Esophagus muscularis mucosa (tissue), 4 donors: ENCODE data around the gene MRPS11. TPM values are rescaled to one million over a fixed set of nuclear protein-coding genes. Genes with fewer than 3 reads are reported as not detected.

Experiments
- DNase-seq: peaks from one replicate; pipeline ENCODE4 v3.0.0-alpha.2; 2017; ENCODE audit errors: extremely low spot score
- H3K27ac ChIP-seq, 4 donors: fragments of 200-600 bp; sonication (generic); replicated peaks in 1 of 4; 1 replicate in 3 of 4; 2 replicates in 1 of 4; pipeline ENCODE4 v1.5.1; 2016 to 2019; ENCODE audit warnings: mild to moderate bottlenecking in 1 of 4
- H3K27me3 ChIP-seq, 4 donors: fragments of 200-600 bp; sonication (generic); one replicate each; pipeline versions ENCODE4 v1.5.1 to v1.6.0; 2016 to 2019
- H3K36me3 ChIP-seq, 4 donors: fragments of 200-600 bp; sonication (generic); one replicate each; pipeline ENCODE4 v1.5.1; 2016 to 2019
- H3K4me1 ChIP-seq, 4 donors: fragments of 200-600 bp; sonication (generic); one replicate each; pipeline ENCODE4 v1.5.1; 2016 to 2019
- H3K4me3 ChIP-seq, 4 donors: fragments of 200-600 bp; sonication (generic); 1 replicate in 2 of 4; 2 replicates in 2 of 4; pipeline ENCODE4 v1.5.1; 2016 to 2019; ENCODE audit warnings: mild to moderate bottlenecking in 4 of 4, moderate library complexity in 1 of 4
- H3K9me3 ChIP-seq, 4 donors: fragments of 200-600 bp; sonication (generic); 1 replicate in 3 of 4; 2 replicates in 1 of 4; pipeline ENCODE4 v1.5.1; 2016 to 2019
- CTCF ChIP-seq, 3 experiments: fragments of 200-600 bp in 2 of 3; fragments of 450-650 bp in 1 of 3; sonication (generic) in 2 of 3; IDR thresholded peaks; one replicate each; pipeline ENCODE4 v1.5.1; 2017 to 2019; ENCODE audit warnings: antibody characterized with exemption in 3 of 3, mild to moderate bottlenecking in 2 of 3, moderate library complexity in 1 of 3
- EP300 ChIP-seq: sonication (generic); formaldehyde crosslinking; IDR thresholded peaks from one replicate; pipeline ENCODE4 v1.6.1; 2017; ENCODE audit warnings: antibody characterized with exemption
- POLR2A ChIP-seq: fragments of 450-650 bp; IDR thresholded peaks from one replicate; pipeline ENCODE4 v1.6.1; 2017; ENCODE audit warnings: antibody characterized with exemption, moderate library complexity, mild to moderate bottlenecking, low read depth
- POLR2AphosphoS5 ChIP-seq, 2 donors: sonication (generic); formaldehyde crosslinking; IDR thresholded peaks; one replicate each; pipeline ENCODE4 v1.6.1; 2017; ENCODE audit warnings: antibody characterized with exemption in 2 of 2
- WGBS: methylation state at CpG from one replicate; pipeline ENCODE4 v1.1.5; 2018; 5-methylcytosine and 5-hydroxymethylcytosine counted together
- intact Hi-C: fragments of 100-400 bp; cut with DNase I; formaldehyde crosslinking; loops from one replicate; pipeline ENCODE4 v1.15.1; 2023
- total RNA-seq, 4 donors: library from RNA; depleted of rRNA; stranded (reverse); fragments of >200 nt; gene quantifications; one replicate each; pipeline versions ENCODE4 v1.1.0 to v1.2.1, GENCODE V29; 2016

MRPS11 gene
- total RNA-seq, 4 donors from 2014 or later, result 25.7 to 44.9 (median 34.2) TPM

- intact Hi-C loops, result no loop called here
- H3K4me3 ChIP-seq, result no peak overlapping the region
These were observed 13.3 kb upstream of the MRPS11 start for GRCh38 chr15:88454236-88454635.

GRCh38 chr15:88454867-88455810, 12.4 kb upstream of the MRPS11 start:
- Histone ChIP-seq H3K9me3 (no peaks in the 10 kb centered on the region), H3K27me3 (no peaks in the 10 kb centered on the region), H3K4me1 (peaks cover 5 to 10% (median 8%) of the 10 kb centered on the region in 4 donors), H3K27ac (no peak overlapping the region), H3K36me3 (peaks cover 19 to 40% (median 27%) of the 10 kb centered on the region in 4 donors), H3K4me3 (no peak overlapping the region)
- TF ChIP-seq POLR2AphosphoS5 (IDR thresholded peaks at IDR 0.05) (no peak), POLR2A (no peak), CTCF (IDR thresholded peaks at IDR 0.05) (peak; percentile 30 to 69 (median 40))
- intact Hi-C loops, result no loop called here
- 26% methylated on average over 9 of the region's 9 CpGs for WGBS
- peak; percentile 87 for DNase-seq

More at GRCh38 chr15:88454236-88454635, 13.3 kb upstream of the MRPS11 start:
- Histone ChIP-seq H3K27me3 (peaks cover 0 to 5% (median 0%) of the 10 kb centered on the region in 4 donors), H3K36me3 (peaks cover 10 to 31% (median 18%) of the 10 kb centered on the region in 4 donors), H3K9me3 (no peaks in the 10 kb centered on the region), H3K4me1 (peaks cover 5 to 10% (median 8%) of the 10 kb centered on the region in 4 donors), H3K27ac (no peak overlapping the region)
- DNase-seq, result peak; percentile 17
- TF ChIP-seq POLR2A, result no peak
- TF ChIP-seq EP300, result no peak
- no peak for TF ChIP-seq CTCF (IDR thresholded peaks at IDR 0.05)
- 44% methylated on average over 1 of the region's 1 CpG for WGBS

GRCh38 chr15:88456733-88457132, 10.8 kb upstream of the MRPS11 start:
- 85% methylated on average over 3 of the region's 3 CpGs for WGBS
- Histone ChIP-seq H3K9me3 (no peaks in the 10 kb centered on the region), H3K4me1 (peaks cover 5 to 10% (median 8%) of the 10 kb centered on the region in 4 donors), H3K36me3 (peaks cover 31 to 56% (median 41%) of the 10 kb centered on the region in 4 donors), H3K27me3 (no peaks in the 10 kb centered on the region), H3K4me3 (no peak overlapping the region), H3K27ac (no peak overlapping the region)
- intact Hi-C loops, result no loop called here
- no peak for TF ChIP-seq POLR2A
- TF ChIP-seq EP300, result no peak
- no peak for TF ChIP-seq POLR2AphosphoS5 (IDR thresholded peaks at IDR 0.05)
- TF ChIP-seq CTCF (IDR thresholded peaks at IDR 0.05), result no peak
- DNase-seq, result peak; percentile 19

GRCh38 chr15:88463870-88464532, 3.5 kb upstream of the MRPS11 start:
- Histone ChIP-seq H3K27me3 (no peaks in the 10 kb centered on the region), H3K27ac (no peak overlapping the region), H3K9me3 (no peaks in the 10 kb centered on the region), H3K4me1 (peaks cover 22 to 35% (median 26%) of the 10 kb centered on the region in 4 donors), H3K4me3 (no peak overlapping the region), H3K36me3 (peaks cover 49 to 63% (median 55%) of the 10 kb centered on the region in 4 donors)
- no peak for DNase-seq
- 72% methylated on average over 2 of the region's 2 CpGs for WGBS
- intact Hi-C loops, result no loop called here
- TF ChIP-seq CTCF (IDR thresholded peaks at IDR 0.05) (no peak), POLR2A (no peak), POLR2AphosphoS5 (IDR thresholded peaks at IDR 0.05) (no peak), EP300 (no peak)
